GM19452 (cell line): Measurements from ENCODE around the gene RPAP3.
"Not testable (repeated sequence)": the region's sequence is repeated elsewhere in the genome, so short reads cannot be mapped to it uniquely, and the experiment has no call there.

Experiments
- ATAC-seq: cut with Tn5 transposase; IDR thresholded peaks from one replicate; pipeline ENCODE4 v1.9.1; 2021; ENCODE audit not compliant: unreplicated experiment

Gene RPAP3

DNA sequence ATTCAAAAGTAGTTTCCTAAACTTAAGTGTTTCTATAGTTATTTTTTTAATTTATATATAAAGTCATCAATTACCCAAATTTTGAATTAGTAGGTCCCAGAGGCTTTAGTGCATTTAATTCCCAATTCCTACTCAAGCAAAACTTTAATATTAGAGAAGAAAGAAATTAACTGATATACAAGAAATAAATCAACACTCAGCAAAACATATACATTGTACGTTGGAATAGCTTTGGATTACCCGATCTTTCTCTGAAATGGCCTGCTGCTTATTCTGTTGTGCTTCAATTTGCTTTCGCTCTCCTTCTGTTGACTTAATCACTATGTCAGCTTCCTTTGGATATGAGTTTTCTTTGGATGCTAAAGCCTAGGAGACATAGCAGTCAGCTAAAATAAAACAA is 18.2 kb downstream of the RPAP3 start:
- no peak for ATAC-seq

- ATAC-seq = no peak
Measured at GRCh38 chr12:47686645-47687240, 19.1 kb downstream of the RPAP3 start.

DNA sequence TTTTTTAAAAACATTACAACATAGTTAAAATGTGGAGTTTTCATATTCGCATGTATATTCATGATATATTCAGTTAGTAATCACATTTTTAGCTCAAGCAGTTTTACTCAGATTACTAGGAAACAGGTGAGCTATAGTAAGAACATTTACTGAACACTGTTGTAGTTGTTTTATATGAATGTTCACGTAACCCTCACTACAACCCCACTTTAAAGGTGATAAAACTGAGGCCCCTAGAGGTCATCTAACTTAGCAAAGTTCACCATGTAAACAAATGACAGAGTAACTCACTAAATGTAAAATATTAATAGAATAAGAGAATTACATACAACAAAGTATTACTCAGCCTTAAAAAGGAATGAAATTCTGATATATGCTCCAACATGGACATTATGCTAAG is 26.0 kb downstream of the RPAP3 start:
- ATAC-seq = no peak

- no peak for ATAC-seq
Measured at GRCh38 chr12:47672068-47672467, 33.8 kb downstream of the RPAP3 start.

- ATAC-seq = not testable (repeated sequence)
Measured at GRCh38 chr12:47667935-47668334, 37.9 kb downstream of the RPAP3 start.

GRCh38 chr12:47652521-47653234 is 53.2 kb downstream of the RPAP3 start:
- ATAC-seq = no peak

DNA sequence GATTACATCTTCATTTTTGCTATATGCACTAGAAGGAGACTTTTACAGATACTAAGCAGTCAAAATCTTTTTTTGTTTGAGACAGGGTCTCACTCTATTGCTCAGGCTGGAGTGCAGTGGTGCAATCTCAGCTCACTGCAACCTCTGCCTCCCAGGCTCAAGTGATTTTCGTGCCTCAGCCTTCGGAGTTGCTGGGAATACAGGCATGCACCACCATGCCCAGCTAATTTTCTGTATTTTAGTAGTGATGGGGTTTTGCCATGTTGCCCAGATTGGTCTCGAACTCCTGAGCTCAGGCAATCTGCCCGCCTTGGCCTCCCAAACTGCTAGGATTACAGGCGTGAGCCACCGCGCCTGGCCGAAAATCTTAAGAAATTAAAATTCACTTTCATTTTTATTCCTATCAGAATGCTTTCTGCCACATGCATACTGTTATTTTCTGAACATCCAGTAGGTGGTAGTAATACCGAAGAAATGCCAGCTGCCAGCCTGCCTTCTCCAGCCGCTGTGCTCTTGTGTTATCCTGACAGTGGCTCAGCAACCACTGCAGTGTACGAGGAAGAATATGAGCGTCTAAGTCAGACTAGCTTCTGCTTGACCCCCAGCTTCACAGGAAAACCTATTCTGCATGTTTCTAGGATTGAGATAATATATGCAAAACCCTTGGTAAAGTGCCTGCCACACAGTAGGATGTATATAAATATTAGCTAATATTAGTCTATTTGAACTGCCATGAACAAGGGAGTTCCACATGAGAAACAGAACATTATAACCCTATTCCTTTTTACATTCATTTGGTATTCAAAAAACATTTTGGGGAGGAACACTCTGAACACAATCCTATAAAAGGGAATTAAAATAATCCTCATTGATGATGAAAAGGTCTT is 54.2 kb downstream of the RPAP3 start:
- peak; percentile 65 for ATAC-seq

DNA sequence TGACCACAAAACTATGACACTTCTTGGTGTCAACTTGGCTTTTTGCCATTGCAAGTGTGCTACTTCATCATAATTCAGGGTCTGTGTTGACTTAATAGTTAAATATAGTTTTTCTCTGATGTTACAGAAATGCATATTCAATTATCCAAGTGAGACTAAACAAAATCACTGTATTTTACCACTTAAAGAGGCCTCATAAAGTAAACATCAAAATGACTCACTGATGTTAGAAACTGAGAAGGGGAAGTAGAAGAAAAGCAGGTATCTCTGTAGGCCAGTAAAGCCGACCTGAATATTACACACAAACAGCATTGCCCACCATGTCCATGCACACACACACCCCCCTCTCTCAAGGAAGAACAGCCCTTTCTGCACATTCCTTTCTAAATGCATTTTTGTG is 55.4 kb downstream of the RPAP3 start:
- peak; percentile 70 for ATAC-seq

- no peak for ATAC-seq
Measured at GRCh38 chr12:47649381-47649780, 56.4 kb downstream of the RPAP3 start.

DNA sequence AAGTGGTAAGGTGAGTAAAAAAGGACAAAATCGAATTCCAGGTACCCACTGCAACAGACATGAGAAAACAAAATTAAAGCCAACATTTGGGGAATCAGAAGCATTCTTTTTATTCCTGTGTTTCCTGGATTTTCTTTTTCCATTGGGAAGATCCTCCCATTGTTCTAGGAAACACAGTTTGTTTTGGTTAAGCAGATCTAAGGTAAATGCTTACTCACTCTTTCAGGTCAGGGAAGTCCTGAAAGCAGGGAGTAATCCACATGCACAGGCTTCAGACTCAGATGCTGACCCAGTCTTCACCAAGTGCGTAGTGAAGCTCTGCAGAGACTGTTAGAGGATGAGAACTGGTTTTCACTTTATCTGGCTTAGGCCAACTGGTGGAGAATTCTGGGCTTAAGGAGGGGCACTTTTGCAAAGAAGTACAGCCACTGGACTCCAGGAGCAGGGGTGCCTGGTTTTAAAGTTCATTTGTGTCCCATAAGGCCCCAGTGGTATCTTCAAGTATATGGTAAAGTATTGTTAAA is 57.7 kb downstream of the RPAP3 start:
- no peak for ATAC-seq

- not testable (repeated sequence) for ATAC-seq
Measured at GRCh38 chr12:47642310-47642709, 63.5 kb downstream of the RPAP3 start.

GRCh38 chr12:47636908-47637780 is 68.7 kb downstream of the RPAP3 start:
- no peak for ATAC-seq

- not testable (repeated sequence) for ATAC-seq
Measured at GRCh38 chr12:47635770-47636169, 70.1 kb downstream of the RPAP3 start.

DNA sequence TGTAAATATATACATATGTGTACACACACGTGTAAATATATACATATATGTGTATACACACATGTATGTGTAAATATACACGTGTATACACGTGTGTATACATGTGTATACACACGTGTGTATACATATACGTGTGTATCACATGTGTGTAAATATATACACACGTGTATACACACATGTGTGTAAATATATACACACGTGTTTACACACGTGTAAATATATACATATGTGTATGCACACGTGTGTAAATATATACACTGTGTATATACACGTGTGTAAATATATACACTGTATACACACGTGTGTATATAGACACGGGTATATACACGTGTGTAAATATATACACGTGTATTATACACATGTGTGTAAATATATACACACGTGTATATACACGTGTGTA is 71.7 kb downstream of the RPAP3 start:
- ATAC-seq = no peak

GRCh38 chr12:47621960-47622359 is 83.9 kb downstream of the RPAP3 start:
- no peak for ATAC-seq

DNA sequence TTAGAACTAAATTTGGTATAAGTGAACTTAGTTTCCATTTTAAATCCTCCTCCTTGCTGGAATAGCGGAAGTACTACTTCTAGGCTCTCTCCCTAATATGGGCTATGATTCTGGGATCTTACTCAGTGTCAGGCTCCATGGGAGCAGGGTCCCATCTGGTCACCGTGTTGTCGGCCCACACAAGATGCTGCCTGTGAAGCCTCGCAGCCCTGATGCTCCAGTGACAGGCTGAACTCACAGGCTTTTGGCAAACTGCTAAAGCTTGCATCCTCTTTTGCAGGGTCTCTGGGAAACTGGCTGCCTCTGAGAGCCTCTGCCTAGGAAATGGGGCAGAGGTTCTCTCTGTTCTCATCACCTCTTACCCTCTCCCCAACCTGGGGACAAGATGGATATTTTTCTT is 88.4 kb downstream of the RPAP3 start:
- no peak for ATAC-seq

- ATAC-seq = no peak
Measured at GRCh38 chr12:47616440-47616839, 89.4 kb downstream of the RPAP3 start.

DNA sequence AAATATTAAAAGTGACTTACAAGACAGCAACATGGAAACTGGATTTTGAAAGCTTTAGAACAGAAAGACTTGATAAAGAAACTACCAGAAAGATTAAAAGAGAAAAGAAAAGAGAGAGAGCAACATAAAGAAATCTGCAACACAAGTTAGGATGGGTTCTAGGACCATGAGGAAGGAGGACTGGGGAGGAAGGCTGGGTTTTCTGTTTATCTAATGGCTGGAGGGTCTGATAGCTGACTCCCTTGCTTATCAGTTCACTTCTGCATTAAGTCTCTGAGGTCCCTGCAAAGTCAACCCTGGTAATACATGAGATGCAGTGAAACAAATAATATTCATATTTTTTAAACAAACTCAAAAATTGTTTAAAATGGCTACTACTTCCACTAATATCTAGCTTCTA is 90.1 kb downstream of the RPAP3 start:
- no peak for ATAC-seq

DNA sequence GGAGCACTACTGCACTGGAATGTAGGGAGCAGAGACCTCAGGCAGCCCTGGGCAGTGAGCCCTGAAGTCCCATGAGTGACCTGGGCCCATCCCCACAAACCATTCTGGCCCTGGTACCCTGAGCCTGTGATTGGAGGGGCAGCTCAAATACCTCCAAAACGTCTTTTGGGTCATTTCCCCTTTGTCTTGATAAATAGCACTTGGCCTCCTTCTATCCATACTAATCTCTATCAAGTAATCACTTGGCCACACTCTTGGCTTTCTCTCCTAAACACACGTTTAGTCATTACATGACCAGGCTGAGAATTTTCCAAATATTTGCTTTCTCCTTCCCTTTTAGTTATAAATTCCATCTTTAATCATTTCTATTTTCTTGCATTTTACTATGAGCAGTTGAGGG is 91.3 kb downstream of the RPAP3 start:
- no peak for ATAC-seq

GRCh38 chr12:47612953-47613352 is 92.9 kb downstream of the RPAP3 start:
- no peak for ATAC-seq

DNA sequence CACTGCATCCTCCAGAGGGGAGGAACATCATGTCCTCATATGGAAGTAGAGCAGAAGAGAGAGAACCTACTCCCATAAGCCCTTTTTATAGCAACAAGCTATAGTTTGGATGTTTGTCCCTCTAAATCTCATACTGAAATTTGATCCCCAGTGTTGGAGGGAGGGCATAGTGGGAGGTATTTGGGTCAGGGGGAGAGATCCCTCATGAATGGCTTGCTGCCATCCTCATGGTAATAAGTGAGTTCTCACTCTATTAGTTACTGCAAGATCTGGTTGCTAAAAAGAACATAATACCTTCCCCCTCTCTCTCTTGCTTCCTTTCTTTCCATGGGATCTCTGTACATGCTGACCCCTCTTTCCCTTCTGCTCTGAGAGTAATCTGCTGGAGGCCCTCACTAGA is 93.9 kb downstream of the RPAP3 start:
- ATAC-seq = no peak
